Stimulated activated CD8-positive, alpha-beta memory T cell treated with anti-CD3 and anti-CD28 coated beads, Interleukin-12 subunit alpha, Interleukin-12 subunit beta, amount 100 ng/mL, for 24 hours (primary cell): ENCODE data around the gene PPP2R3C.
"Not testable (repeated sequence)": the region's sequence is repeated elsewhere in the genome, so short reads cannot be mapped to it uniquely, and the experiment has no call there.

ENCODE experiments used
- DNase-seq: peaks from one replicate; pipeline ENCODE4 v3.0.0-alpha.2; 2020; ENCODE audit errors: extremely low read depth

The PPP2R3C gene

GRCh38 chr14:35052637-35053036 lies 69.2 kb downstream of the PPP2R3C start:
- no peak for DNase-seq

DNA sequence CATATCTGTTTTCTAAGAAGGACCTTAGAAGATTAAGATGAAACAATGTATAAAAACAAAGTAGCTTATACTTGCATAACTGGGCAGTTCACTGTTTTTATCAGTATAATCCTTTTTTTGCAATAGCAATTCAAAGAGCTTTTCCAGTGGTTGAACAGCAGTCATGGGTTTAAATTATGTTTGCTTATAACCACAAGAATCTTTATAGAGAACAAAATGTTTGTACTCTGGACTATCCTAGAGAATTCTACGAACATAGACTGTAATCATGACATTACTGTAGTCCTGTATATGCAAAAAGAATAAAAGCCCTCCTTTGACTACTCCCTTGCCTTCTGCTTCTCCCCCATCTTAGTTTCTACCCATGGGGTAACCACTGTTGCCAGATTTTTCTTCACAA lies 70.0 kb downstream of the PPP2R3C start:
- DNase-seq: no peak

GRCh38 chr14:35050652-35051051 lies 71.1 kb downstream of the PPP2R3C start:
- no peak for DNase-seq

DNA sequence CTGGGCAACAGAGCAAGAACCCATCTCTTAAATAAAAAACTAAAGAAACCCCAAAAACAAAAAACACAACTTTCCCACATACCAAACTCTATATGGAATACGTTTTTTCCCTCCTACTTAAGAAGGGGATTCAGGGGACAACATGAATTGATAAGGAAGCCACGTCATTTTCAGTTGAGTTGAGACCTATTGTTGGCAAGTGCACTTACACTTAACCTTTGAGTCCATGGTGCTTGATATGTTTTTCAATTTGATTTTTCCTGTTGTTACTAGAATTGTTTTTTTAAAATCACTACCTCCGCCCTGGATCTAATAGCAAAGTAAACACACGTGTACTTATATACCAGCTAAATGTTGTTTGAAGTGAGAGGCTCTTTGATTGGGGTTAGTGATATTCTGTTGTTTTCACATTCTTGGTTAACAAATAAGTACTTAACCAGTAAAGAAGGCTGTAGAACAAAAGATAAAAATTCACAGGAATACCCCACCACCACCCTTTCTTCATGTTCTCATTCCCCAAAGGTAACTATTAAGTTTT lies 73.7 kb downstream of the PPP2R3C start:
- no peak for DNase-seq

DNA sequence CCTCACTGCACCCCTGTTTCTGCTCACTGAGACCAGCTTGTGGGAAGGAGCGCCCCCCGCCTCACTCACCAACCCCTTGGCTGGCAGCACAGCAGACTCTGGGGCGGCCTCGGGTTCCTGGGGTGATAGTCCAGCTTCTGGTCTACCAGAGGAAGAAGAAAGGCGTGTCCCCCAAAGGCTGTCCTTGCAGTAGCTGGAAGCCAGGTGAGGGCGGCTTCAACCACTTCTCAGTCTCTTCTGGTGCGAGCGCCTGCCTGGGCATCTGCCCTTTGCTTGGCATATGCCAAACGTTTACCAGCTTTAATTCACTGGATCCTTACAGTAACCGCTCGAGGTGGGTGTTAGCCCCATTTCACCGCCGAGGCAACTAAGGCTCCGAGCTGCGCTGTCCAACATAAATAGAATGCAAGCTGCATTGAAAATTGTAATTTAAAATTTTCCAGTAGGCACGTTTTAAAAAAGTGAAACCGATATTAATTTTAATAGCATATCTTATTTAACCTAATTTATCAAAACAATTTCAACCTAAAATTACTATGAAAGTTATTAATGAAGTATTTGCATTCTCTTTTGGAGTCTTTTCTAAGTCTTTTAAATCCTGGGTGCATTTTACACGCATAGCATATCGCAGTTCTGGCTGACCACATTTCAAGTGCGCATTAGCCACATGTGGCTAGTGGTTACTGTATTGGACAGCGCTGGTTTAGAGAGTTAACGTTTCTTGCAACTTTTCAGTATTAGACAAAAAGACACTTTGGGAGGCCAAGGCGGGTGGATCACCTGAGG lies 74.8 kb downstream of the PPP2R3C start:
- DNase-seq: no peak

DNA sequence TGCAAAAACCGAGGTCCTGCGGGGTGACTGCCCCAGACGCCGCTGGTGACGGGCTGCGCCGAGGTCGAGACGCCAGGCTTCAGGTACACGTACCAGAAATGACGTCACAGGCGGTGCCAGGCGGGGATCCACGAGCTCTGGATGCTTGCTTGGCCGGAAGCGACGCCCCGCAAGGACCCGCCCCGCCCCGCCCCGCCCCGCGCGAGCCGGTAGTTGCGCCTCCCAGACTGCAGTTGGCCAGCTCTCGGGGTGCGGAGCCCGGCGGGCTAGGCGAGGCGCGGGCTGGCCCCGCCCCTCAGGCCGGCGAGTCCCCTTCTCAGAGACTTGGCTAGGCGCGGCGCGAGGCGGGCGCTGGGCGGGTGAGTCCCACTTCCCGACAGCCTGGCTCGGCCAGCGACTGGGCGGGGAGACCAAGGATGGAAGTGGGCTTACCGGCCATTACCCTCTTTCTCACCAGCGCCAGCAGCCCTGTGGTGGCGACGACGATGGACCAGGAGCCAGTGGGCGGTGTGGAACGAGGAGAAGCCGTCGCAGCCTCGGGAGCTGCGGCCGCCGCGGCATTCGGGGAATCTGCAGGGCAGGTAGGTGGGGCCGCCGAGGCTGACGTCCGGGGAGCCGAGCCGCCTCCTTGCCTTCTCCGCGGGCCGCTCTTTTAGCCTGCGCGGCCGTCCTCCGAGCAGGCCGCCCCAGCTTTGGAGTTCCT lies 75.6 kb downstream of the PPP2R3C start, which contains the start of gene FAM177A1:
Gene FAM177A1, plus strand, starts transcription at position 225 of the 703 bp plus-strand sequence. Its CDS starts 192 bp downstream, at position 417.
- peak; percentile 97 for DNase-seq

- DNase-seq: no peak
Measured at GRCh38 chr14:35045798-35046047, 76.1 kb downstream of the PPP2R3C start.

DNA sequence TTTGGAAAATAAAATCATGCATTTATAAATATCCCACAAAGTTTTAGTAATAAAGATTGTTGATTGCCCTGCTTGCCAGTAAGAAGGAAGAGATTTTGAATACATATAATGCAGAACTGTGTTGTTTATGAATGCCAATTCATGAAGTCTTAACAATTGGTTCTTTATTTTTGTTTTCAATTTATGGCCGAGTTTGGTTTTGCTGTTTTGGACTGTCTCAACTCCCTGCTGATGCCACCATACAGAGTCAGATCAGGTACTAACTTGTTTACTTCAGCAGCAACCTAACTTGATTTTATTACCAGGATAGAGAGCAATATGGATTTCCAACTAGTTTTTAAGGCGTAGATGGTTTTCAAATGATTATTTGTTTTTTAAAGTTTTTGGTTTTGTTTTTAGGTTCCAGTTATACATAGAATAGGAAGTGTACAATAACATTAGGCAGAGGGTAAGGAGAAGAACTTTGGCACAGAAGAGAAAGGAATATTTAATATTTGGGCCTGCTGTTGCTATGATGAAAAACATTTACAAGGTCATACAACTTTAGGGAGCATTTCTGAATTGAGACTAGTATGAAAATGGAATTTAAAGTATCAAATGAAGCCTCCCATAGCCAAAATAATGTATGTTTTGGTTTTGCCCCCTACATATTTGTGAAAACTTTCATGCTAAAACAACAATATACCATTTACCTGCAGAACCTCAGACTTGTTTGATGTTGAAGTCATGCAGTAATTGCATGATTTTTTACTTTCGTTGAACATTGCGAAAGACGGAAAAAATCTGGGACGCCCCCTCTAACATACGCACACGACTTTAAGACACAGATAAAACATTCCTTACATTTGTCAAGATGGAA lies 76.6 kb downstream of the PPP2R3C start:
- no peak for DNase-seq

- no peak for DNase-seq
Measured at GRCh38 chr14:35043046-35043445, 78.7 kb downstream of the PPP2R3C start.

DNA sequence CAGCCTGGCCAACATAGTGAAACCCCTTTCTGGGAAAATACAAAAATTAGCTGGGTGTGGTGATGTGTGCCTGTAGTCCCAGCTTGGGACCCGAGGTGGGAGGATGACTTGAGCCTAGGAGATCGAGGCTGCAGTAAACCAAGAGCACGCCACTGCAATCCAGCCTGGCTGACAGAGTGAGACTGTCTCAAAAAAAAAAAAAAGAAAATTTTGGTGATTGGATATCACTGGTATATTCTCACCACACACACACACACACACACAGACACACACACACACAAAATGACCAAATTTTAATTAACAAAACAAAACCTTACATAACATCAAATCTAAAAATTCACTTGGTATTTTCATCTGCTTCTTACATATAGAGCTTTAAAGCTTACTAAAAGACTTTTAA lies 79.2 kb downstream of the PPP2R3C start:
- no peak for DNase-seq

DNA sequence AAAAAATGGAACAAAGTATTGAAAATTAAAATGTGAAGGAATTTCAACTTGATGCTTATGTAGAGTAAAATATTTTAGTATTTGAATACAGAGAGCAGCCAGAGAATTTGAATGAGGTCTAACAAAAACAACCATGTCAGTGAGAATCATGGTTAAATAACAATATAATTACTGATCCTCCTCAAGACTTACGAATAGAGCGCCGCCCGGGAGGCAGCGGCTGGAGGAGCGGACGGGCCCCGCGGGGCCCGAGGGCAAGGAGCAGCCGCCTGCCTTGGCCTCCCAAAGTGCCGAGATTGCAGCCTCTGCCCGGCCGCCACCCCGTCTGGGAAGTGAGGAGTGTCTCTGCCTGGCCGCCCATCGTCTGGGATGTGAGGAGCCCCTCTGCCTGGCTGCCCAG lies 83.5 kb downstream of the PPP2R3C start:
- not testable (repeated sequence) for DNase-seq
